NCI-H524 (cell line): ENCODE results near the gene RMI2.

ENCODE experiments used
- DNase-seq, 2 experiments: peaks; one replicate each; lab custom pipeline; 2025; lab: John Stamatoyannopoulos, UW

Gene RMI2

DNA sequence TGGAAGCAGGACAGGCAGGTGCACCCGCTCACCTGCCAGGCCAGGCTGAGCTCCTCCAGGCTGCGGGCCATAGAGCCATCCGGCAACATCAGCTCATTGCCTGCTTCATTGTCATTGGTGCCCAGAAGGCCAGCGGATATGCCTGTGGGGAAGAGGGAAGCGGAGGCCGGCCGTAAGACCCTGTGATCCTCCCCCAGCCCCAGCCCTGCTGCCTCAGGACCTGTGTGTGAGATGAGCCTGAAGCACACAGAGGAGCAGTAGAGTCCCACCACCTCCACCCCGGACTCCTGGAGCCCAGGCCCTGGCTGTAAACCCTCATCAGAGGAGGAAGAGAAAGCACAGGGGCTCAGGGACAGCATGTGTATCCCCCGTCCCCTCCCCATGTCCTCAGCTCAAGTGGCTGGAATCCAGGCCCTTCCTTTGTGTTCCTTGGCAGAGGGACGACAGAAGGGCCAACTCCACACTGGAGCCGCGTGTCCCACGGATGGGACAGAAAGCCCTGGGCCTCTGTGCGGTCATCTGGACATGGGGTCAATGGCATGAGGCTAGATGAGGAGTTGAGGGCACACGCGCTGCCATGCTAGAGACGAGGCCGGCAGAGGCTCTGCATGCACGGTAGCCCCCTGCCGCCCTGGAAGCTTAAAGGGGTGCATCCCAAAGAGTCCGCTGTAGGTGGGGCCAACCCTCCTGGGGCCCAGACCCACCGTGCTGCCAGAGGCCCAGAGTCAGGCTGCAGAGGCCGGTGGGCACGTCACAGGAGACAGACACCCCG, 39.1 kb downstream of the RMI2 start:
- DNase-seq: no peak

DNA sequence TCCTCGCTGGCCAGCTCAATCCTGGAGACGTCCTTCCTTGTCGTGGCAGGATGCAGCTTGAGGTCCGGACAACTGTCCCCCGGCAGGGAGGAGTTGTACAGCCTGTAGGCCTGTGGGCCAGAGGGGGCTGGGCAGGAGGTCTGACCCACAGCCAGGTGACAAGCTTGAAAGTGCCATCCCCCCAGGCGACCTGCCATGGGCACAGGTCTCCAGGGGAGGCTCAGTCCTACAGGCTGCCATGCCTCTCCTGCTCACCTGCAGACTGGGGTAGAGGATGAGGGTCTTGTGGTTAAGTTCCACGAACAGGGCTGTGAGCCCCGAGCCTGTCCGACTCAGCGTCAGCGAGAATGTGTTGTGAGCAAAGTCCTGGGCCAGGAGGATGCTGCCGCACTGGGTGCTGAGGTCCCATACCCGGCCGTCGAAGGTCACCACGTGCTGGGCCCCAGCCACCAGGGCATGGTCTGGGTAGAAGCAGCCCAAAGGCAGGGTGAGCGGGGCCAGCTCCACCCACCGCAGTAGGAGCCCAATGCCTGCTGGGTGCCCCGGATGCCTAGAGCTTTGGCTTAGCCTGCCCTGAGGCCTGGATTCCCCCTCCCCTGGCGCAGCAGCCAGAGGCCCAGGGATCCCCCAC, 39.8 kb downstream of the RMI2 start:
- DNase-seq: no peak

- DNase-seq: no peak
Measured at GRCh38 chr16:11386054-11386680, 40.9 kb downstream of the RMI2 start.

- DNase-seq: no peak
Measured at GRCh38 chr16:11386791-11387546, 41.7 kb downstream of the RMI2 start.

DNA sequence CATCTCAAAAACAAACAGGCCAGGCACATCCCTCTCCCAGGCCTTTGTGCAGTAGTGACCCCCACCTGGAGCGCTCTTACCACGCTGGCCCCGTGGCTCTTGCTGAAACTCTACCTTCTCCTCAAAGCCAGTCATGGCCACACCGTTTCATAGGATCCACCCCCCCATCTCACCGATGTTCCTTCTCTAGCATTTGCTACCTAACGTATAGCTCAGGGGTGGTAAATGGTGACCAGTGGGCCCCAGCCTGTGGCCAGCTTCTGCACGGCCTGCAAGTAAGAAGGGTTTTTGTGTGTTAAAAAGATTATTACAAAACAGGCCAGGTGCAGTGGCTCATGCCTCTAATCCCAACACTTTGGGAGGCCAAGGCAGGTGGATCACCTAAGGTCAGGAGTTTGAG, 43.8 kb downstream of the RMI2 start:
- DNase-seq: no peak

DNA sequence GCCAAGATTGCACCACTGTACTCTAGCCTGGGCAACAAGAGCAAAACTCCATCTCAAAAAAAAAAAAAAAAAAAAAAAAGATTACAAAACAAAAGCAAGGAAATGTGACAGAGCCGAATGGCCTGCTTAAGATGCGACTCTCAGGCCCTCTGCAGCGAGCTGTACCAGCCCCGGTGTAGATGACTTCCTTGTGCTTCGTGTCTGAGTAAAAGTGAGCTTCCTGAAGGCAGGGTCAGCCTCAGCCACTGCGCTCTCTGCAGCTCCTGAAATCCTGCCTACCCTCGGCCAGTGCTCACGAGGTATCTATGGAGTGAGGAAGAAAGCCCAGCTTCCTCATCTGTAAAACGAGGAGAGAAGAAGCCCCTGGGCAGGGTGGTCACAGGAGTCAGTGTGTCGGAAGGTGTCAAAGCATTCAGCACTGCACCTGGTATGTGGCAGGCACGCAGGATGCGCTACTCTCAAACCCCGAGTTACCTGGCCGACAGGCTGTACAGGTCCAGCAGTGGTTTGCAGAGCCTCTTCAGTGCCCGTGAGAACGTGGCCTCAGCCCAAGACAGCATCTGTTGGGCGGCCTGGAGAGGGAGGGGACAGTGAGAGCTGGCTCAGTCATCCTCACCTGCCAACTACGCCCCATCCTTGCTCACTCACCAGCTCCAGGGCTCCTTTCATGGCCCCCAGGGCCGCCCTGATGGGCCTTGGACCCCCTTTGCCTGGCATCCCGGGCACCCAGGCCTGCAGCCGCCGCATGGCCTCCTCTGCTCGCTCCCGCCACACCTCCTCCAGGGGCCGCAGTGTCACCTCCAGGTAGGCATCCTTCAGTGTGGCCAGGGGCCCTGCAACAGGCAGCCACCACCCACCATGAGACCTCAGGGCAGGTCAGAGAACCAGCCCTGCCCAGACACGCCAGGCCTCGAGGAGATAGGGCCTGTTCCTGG, 44.6 kb downstream of the RMI2 start:
- DNase-seq: no peak

DNA sequence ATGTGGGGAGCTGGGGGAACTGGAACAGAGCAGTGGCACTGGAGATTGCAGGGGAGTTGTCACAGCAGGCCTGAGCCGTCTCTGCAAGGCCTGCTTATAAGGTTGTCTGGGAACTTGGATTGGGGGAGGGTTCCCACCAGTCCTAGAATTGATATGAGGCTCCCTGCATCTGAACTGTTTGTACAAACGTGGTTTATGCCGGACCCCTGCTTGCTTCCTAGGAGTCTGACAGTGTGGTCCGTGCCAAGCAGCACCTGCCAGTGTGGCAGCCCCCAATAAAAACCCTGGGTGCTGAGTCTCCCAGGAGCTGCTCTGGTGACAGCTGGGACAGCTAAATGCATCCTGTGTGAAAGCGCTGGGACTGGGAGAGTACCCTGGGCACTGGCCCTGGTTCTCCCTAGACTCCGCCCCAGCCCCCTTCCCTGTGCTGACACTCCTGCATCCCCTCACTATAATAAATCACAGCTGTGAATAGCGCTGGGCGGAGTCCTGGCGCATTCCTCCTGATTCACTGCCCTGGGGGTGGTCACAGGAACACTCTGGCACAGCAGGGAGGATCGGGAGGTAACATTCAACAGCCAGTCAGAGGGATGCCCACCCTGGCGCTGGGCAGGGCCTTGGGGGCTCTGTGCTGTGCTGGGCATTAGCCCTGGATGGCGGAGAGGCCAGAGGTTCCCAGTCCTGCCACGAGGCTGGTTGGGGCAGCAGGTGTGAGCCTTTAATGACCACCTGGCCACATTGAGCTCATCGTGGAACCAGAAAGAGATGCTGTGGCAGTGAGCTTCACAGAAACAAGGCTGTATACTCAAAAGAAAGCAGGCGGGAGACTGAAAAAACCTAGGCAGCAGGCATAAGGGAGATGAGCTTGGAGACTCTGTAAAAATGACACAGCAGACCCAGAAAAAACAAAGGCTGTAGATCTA, 45.6 kb downstream of the RMI2 start:
- DNase-seq: peak in 1 of 2 experiments; percentile 56

DNA sequence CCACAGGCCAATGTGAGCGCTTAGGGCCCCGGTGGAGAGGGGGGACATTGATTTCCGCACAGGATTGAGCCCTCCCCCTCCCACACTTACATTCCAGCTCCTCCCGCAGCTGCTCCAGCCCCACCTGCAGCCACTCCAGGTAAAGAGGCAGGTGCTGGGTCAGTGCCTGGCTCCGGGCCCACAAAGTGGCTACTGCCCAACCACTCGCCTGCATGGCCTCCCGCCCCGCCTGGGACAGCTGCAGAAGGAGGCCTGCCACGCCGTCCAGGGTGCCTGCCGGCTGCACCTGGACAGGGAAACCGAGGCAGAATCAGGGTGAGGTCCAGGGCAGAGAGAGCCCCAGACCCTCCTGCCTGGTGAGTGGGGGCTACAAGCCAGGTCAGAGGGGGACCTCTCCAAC, 46.3 kb downstream of the RMI2 start:
- no peak for DNase-seq

DNA sequence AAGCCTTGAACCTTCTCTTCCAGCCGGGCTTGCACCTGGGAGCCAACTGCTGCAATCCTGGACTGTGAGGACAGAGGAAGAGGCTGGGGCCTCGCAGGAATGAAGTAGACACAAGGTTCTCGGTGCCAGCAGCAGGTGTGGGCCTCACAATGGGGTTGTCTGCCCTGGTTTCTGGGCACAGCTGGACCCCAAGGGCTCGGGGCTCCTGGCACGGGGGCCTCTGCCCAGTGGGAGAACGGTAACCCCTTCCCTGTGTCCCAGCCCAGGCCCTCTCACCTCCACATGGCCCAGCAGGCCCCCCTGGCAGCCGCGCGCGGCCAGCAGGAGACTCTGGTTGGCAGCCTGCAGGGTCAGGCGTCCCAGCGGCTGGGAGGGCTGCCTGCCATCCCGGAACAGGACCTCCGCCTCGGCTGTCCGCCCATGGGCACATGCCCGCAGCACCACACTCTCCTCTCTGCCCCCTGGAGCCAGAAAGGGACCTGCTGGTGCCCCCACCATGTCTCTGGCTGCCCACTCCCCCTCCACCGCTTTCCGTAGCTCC, 46.9 kb downstream of the RMI2 start:
- DNase-seq: no peak

DNA sequence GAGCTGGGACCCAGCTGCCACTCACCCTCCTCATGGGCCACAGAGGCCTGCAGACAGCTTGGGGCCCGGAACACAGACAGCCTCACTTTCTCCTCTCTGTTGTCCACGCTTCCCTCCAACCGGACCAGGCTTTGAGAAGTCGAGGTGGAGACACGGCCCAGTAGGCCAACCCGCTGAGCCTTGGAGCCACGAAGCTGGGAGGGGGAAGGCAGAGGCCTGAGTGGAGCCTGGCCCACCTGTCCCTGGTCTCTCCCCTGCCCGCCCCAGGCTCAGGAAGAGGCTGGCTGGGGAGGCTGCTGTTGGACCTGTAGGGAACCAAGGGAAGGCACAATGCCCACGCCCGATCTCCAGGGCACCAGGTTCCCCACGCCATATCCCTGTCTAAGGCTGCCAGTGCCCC, 48.1 kb downstream of the RMI2 start:
- DNase-seq: no peak

GRCh38 chr16:11393861-11394592, 48.8 kb downstream of the RMI2 start:
- DNase-seq: no peak

GRCh38 chr16:11394593-11394960, 49.3 kb downstream of the RMI2 start:
- DNase-seq: no peak

DNA sequence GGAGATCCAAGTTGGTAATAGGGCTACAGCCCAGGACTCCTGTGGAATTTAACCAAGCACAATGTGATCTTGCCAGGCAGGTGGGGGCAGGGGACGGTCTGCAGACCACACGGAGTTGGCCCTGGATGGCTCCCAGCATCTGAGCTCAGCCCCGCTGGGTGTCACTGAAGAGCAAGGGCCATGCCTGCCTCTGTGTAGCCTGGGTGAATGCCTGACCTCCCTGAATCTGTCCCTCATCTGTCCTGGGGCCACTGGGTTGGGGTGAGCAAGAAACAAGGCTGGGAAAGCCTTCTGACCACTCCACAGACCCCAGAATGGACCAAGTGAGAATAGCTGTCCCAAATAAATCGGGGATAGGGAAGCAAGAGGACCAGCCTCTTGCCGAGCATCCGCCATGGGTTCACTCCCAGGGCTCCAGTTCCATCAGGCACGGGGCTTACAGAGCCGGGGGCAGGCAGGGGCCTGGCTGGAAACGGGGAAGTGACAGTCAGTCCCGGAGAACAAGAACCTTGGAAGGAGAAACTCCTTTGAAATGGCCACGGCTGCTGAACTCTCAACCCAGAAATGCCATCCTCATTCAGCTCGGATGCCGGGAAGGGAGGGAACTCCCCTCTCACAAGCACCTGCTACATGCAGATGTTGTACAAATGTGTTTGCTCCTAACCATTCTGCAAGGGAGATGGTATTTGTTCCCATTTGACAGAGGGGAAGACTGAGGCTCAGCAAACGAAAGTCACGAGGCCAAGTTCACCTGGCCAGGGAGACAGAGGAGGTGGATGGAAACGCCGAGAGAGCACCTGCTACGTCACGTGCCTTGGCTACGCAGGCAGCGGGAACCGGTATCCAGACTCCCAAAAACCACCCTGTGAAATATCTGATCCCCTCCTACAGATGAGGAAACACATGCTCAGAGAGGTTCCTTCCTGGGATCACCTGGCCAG, 50.0 kb downstream of the RMI2 start:
- no peak for DNase-seq

DNA sequence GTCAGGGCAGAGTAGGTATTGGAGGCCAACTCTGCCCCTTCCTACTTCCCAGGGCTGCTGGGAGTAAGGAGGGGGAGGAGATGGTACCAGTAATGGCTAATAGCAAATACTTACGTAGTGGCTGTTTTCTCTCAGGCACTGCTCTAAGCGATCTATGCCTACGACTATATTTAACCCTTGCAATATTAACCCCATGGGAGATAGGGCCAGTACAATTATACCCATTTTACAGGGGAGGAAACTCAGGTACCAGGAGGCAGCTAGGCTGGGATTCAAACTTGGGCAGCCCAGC, 50.6 kb downstream of the RMI2 start:
- DNase-seq: no peak

GRCh38 chr16:11396241-11397048, 51.2 kb downstream of the RMI2 start:
- peak; percentile 41 to 73 for DNase-seq

GRCh38 chr16:11398136-11398535, 52.9 kb downstream of the RMI2 start:
- no peak for DNase-seq

- no peak for DNase-seq
Measured at GRCh38 chr16:11398851-11399250, 53.6 kb downstream of the RMI2 start.
